ENCODE measurements around the gene TOM1L2.

- TF ChIP-seq, protein P1, sequence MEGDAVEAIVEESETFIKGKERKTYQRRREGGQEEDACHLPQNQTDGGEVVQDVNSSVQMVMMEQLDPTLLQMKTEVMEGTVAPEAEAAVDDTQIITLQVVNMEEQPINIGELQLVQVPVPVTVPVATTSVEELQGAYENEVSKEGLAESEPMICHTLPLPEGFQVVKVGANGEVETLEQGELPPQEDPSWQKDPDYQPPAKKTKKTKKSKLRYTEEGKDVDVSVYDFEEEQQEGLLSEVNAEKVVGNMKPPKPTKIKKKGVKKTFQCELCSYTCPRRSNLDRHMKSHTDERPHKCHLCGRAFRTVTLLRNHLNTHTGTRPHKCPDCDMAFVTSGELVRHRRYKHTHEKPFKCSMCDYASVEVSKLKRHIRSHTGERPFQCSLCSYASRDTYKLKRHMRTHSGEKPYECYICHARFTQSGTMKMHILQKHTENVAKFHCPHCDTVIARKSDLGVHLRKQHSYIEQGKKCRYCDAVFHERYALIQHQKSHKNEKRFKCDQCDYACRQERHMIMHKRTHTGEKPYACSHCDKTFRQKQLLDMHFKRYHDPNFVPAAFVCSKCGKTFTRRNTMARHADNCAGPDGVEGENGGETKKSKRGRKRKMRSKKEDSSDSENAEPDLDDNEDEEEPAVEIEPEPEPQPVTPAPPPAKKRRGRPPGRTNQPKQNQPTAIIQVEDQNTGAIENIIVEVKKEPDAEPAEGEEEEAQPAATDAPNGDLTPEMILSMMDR (IDR thresholded peaks at IDR 0.05; ENCODE audit: poor library complexity, severe bottlenecking): no peak
- TF ChIP-seq EZH2 (IDR thresholded peaks at IDR 0.05; ENCODE audit: borderline replicate concordance, insufficient read depth, low read length, poor library complexity, severe bottlenecking) (no peak), POLR2AphosphoS5 (IDR thresholded peaks at IDR 0.05) (no peak), RAD21 (conservative IDR thresholded peaks at IDR 0.05) (no peak), EP300 (conservative IDR thresholded peaks at IDR 0.05; ENCODE audit: poor library complexity, severe bottlenecking) (no peak), SMC3 (conservative IDR thresholded peaks at IDR 0.05; ENCODE audit: poor library complexity) (no peak), MXI1 (conservative IDR thresholded peaks at IDR 0.05; ENCODE audit: poor library complexity, severe bottlenecking) (no peak)
These were observed 67.2 kb downstream of the TOM1L2 start for GRCh38 chr17:17905036-17905320.

Measured in neural cell (in vitro differentiated cells).